IMR-90 (cell line): Measurements from ENCODE around the gene CACNB3. TPM values are rescaled to one million over a fixed set of nuclear protein-coding genes. Genes with fewer than 3 reads are reported as not detected.

Experiments used
- ATAC-seq: fragments of 200-7000 bp; cut with Tn5 transposase; 2 replicates; pipeline ENCODE4 v1.9.1; 2020; ENCODE audit warnings: low read depth, mild to moderate bottlenecking, moderate library complexity
- BruUV-seq: library from RNA; stranded (reverse); fragments of 400-500 nt; replicated peaks from 2 replicates; lab custom pipeline; 2021; lab: Mats Ljungman, UMichigan
- CTCF ChIA-PET: fragments of 300-600 bp; formaldehyde crosslinking; extraction: SDS; loops from one replicate; lab custom pipeline; 2021; ENCODE audit warnings: antibody characterized with exemption; lab: Yijun Ruan, JAX
- POLR2A ChIA-PET: fragments of 300-600 bp; sonication (Branson Sonifier 250); formaldehyde crosslinking; loops from one replicate; lab custom pipeline; 2022; ENCODE audit warnings: antibody characterized with exemption; ENCODE audit not compliant: unreplicated experiment; lab: Charles Lee
- DNase-seq: peaks from one replicate; pipeline ENCODE4 v3.0.0; 2013
- H2AFZ ChIP-seq: replicated peaks from 2 replicates; pipeline ENCODE3; 2013; ENCODE audit warnings: low read length, mild to moderate bottlenecking; ENCODE audit not compliant: poor library complexity
- H2AK5ac ChIP-seq: 2 replicates; pipeline ENCODE4 v1.6.1; 2013; ENCODE audit warnings: low read depth, low read length, inconsistent platforms
- H2AK9ac ChIP-seq: replicated peaks from 2 replicates; pipeline ENCODE3; 2013; ENCODE audit warnings: mild to moderate bottlenecking, low read depth, low read length, moderate library complexity; ENCODE audit not compliant: poor library complexity
- H2BK120ac ChIP-seq: 2 replicates; pipeline ENCODE4 v1.6.1; 2013; ENCODE audit warnings: low read depth, low read length, inconsistent platforms
- H2BK15ac ChIP-seq: 3 replicates; pipeline ENCODE4 v1.6.1; 2013; ENCODE audit warnings: low read depth, low read length, inconsistent platforms
- H2BK20ac ChIP-seq: 2 replicates; pipeline ENCODE4 v1.6.1; 2013; ENCODE audit warnings: low read depth, mild to moderate bottlenecking, inconsistent platforms, low read length, moderate library complexity
- H2BK5ac ChIP-seq: 2 replicates; pipeline ENCODE4 v1.6.1; 2013; ENCODE audit warnings: mild to moderate bottlenecking, low read depth, low read length, inconsistent platforms; ENCODE audit not compliant: poor library complexity, severe bottlenecking
- H3K14ac ChIP-seq: replicated peaks from 2 replicates; pipeline ENCODE4 v1.6.1; 2013; ENCODE audit warnings: low read depth, low read length, inconsistent platforms
- H3K18ac ChIP-seq: 2 replicates; pipeline ENCODE4 v1.6.1; 2013; ENCODE audit warnings: low read depth, low read length, control low read depth
- H3K23ac ChIP-seq: 2 replicates; pipeline ENCODE4 v1.6.1; 2013; ENCODE audit warnings: low read depth, low read length, inconsistent platforms
- H3K27ac ChIP-seq: 2 replicates; pipeline ENCODE4 v1.5.1; 2013; ENCODE audit warnings: mild to moderate bottlenecking, control low read depth, low read length; ENCODE audit not compliant: insufficient read depth
- H3K27me3 ChIP-seq: 2 replicates; pipeline ENCODE4 v1.6.1; 2013; ENCODE audit warnings: low read length; ENCODE audit not compliant: control insufficient read depth, insufficient read depth
- H3K36me3 ChIP-seq: 2 replicates; pipeline ENCODE4 v1.6.1; 2013; ENCODE audit warnings: low read length, mixed read lengths; ENCODE audit not compliant: control insufficient read depth, insufficient read depth
- H3K4ac ChIP-seq: 2 replicates; pipeline ENCODE4 v1.6.1; 2013; ENCODE audit warnings: low read depth, low read length, inconsistent platforms
- H3K4me1 ChIP-seq: 2 replicates; pipeline ENCODE4 v1.6.1; 2013; ENCODE audit warnings: low read length, mixed read lengths; ENCODE audit not compliant: control insufficient read depth, insufficient read depth
- H3K4me2 ChIP-seq: 2 replicates; pipeline ENCODE4 v1.6.1; 2013; ENCODE audit warnings: low read depth, mild to moderate bottlenecking, control low read depth, low read length, moderate library complexity
- H3K4me3 ChIP-seq: 2 replicates; pipeline ENCODE4 v1.5.1; 2013; ENCODE audit warnings: low read depth, mild to moderate bottlenecking, control low read depth, low read length, moderate library complexity; ENCODE audit not compliant: insufficient read depth
- H3K56ac ChIP-seq: 2 replicates; pipeline ENCODE4 v1.6.1; 2013; ENCODE audit warnings: low read length, inconsistent platforms; ENCODE audit not compliant: insufficient read depth; ENCODE audit errors: extremely low read depth
- H3K79me1 ChIP-seq, 2 experiments: 2 replicates each; pipeline ENCODE4 v1.6.1; 2013; ENCODE audit warnings: low read length in 2 of 2, inconsistent platforms in 1 of 2, low read depth in 1 of 2
- H3K9ac ChIP-seq: 2 replicates; pipeline ENCODE4 v1.6.1; 2013; ENCODE audit warnings: low read depth, low read length, control low read depth
- H3K9me1 ChIP-seq: 2 replicates; pipeline ENCODE4 v1.6.1; 2013; ENCODE audit warnings: low read length, inconsistent platforms; ENCODE audit not compliant: insufficient read depth
- H3K9me3 ChIP-seq: 2 replicates; pipeline ENCODE4 v1.6.1; 2013; ENCODE audit warnings: low read length; ENCODE audit not compliant: control insufficient read depth, insufficient read depth
- H4K20me1 ChIP-seq: 2 replicates; pipeline ENCODE4 v1.6.1; 2013; ENCODE audit warnings: low read length, inconsistent platforms; ENCODE audit not compliant: insufficient read depth
- H4K5ac ChIP-seq: 2 replicates; pipeline ENCODE4 v1.6.1; 2013; ENCODE audit warnings: mild to moderate bottlenecking, low read depth, low read length, control low read depth
- H4K8ac ChIP-seq, 2 experiments: 2 replicates each; pipeline ENCODE4 v1.6.1; 2013; ENCODE audit warnings: low read depth in 2 of 2, low read length in 2 of 2, control low read depth in 1 of 2, inconsistent platforms in 1 of 2
- H4K91ac ChIP-seq: 2 replicates; pipeline ENCODE4 v1.6.1; 2013; ENCODE audit warnings: low read depth, low read length, inconsistent platforms; ENCODE audit not compliant: insufficient read depth
- CHD1 ChIP-seq: IDR thresholded peaks from 2 replicates; pipeline ENCODE4 v1.6.1; 2012; ENCODE audit warnings: low read depth, low read length, improper control_type of control experiment
- FOS ChIP-seq: fragments of 150-350 bp; IDR thresholded peaks from 2 replicates; pipeline ENCODE4 v1.6.1; 2016; ENCODE audit warnings: low read depth, low read length
- MAFK ChIP-seq: IDR thresholded peaks from 2 replicates; pipeline ENCODE4 v1.6.1; 2012; ENCODE audit warnings: low read depth, low read length, improper control_type of control experiment
- MAZ ChIP-seq: IDR thresholded peaks from 2 replicates; pipeline ENCODE4 v1.6.1; 2012; ENCODE audit warnings: low read depth, mild to moderate bottlenecking, low read length, improper control_type of control experiment, moderate library complexity, borderline replicate concordance
- NFE2L2 ChIP-seq: fragments of 150-350 bp; IDR thresholded peaks from 2 replicates; pipeline ENCODE4 v1.6.1; 2016; ENCODE audit warnings: low read depth, mild to moderate bottlenecking, low read length
- RAD21 ChIP-seq: IDR thresholded peaks from 2 replicates; pipeline ENCODE4 v1.6.1; 2012; ENCODE audit warnings: low read length, improper control_type of control experiment
- RCOR1 ChIP-seq: IDR thresholded peaks from 2 replicates; pipeline ENCODE4 v1.6.1; 2012; ENCODE audit warnings: mild to moderate bottlenecking, low read length, improper control_type of control experiment; ENCODE audit not compliant: insufficient replicate concordance
- RFX5 ChIP-seq: IDR thresholded peaks from 2 replicates; pipeline ENCODE4 v1.8.0; 2012; ENCODE audit warnings: low read depth, mild to moderate bottlenecking, low read length, moderate library complexity
- WGBS, 2 experiments: methylation state at CpG; one replicate each; pipeline versions ENCODE4 v1.1.5 to v1.1.7; 2013; ENCODE audit warnings: missing lambda C conversion rate in 2 of 2; ENCODE audit not compliant: insufficient read length in 1 of 2; ENCODE audit errors: extremely low coverage in 2 of 2; 5-methylcytosine and 5-hydroxymethylcytosine counted together
- dilution Hi-C: fragments of 300-500 bp; cut with HindIII; formaldehyde crosslinking; loops from one replicate; pipeline ENCODE4 v1.14.3; 2018; ENCODE audit warnings: low sequenced_read_pairs; ENCODE audit not compliant: unreplicated experiment
- in situ Hi-C: fragments of 300-500 bp; cut with MboI; formaldehyde crosslinking; loops from 3 replicates; pipeline ENCODE4 v1.14.3; 2019; ENCODE audit warnings: low sequenced_read_pairs, inconsistent platforms, mixed read lengths
- intact Hi-C: fragments of 100-400 bp; cut with micrococcal nuclease; formaldehyde crosslinking; loops from 2 replicates; pipeline ENCODE4 v1.10.0; 2022
- polyA plus RNA-seq, 3 experiments: library from polyadenylated mRNA; depleted of rRNA; stranded (reverse); fragments of >200 nt; gene quantifications; 2 replicates each; pipeline ENCODE4 v1.2.3, GENCODE V29; 2012; ENCODE audit warnings: low replicate concordance in 1 of 3
- total RNA-seq: library from RNA; depleted of rRNA; stranded (reverse); fragments of >200 nt; gene quantifications from 2 replicates; pipeline ENCODE4 v1.2.3, GENCODE V29; 2012
- TF ChIP-seq, protein P1 (sequence below): fragments of 150-350 bp; IDR thresholded peaks from 2 replicates; pipeline ENCODE4 v1.6.1; 2017; ENCODE audit warnings: mild to moderate bottlenecking, antibody characterized with exemption, low read length, low read depth

The CACNB3 gene
- total and polyA plus RNA-seq, 2 of the 4 experiments (the other 2 are of a cell fraction) = 18.1 to 45.1 TPM

GRCh38 chr12:48777501-48778400, 40.5 kb upstream of the CACNB3 start:
- POLR2A ChIA-PET = no interaction called here
- dilution Hi-C loops = no loop called here
- no peak overlapping the region for H2AFZ ChIP-seq
- BruUV-seq = no TSS peak
- no peak overlapping the region for H4K8ac ChIP-seq
- no peak overlapping the region for H3K14ac ChIP-seq
- H3K56ac ChIP-seq = no peak overlapping the region
- no peak overlapping the region for H2BK120ac ChIP-seq
- no peaks in the 10 kb centered on the region for H3K27me3 ChIP-seq
- no peak overlapping the region for H2BK20ac ChIP-seq
- no peak overlapping the region for H3K4me2 ChIP-seq
- no peaks in the 10 kb centered on the region for H3K9me3 ChIP-seq
- H3K4ac ChIP-seq = no peak overlapping the region
- H2BK5ac ChIP-seq = no peak overlapping the region
- no peak overlapping the region for H2BK15ac ChIP-seq
- DNase-seq (no peak), ATAC-seq (no peak)
- peaks cover 31 to 45% of the 10 kb centered on the region in 2 experiments for H3K79me1 ChIP-seq
- TF ChIP-seq NFE2L2 (no peak), RCOR1 (no peak), MAFK (no peak), RAD21 (no peak), RFX5 (no peak), FOS (no peak), CHD1 (no peak), MAZ (no peak)
- TF ChIP-seq, protein P1, sequence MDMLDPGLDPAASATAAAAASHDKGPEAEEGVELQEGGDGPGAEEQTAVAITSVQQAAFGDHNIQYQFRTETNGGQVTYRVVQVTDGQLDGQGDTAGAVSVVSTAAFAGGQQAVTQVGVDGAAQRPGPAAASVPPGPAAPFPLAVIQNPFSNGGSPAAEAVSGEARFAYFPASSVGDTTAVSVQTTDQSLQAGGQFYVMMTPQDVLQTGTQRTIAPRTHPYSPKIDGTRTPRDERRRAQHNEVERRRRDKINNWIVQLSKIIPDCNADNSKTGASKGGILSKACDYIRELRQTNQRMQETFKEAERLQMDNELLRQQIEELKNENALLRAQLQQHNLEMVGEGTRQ = no peak
- CTCF ChIA-PET = no interaction called here
- H4K5ac ChIP-seq = no peak overlapping the region
- no peak overlapping the region for H2AK5ac ChIP-seq
- H3K4me3 ChIP-seq = no peak overlapping the region
- H3K4me1 ChIP-seq = peaks cover 13% of the 10 kb centered on the region
- H3K23ac ChIP-seq = no peak overlapping the region
- H3K18ac ChIP-seq = no peak overlapping the region
- no peak overlapping the region for H4K91ac ChIP-seq
- H3K9me1 ChIP-seq = peaks cover 13% of the 10 kb centered on the region; the same call in 1 of the 2 replicates
- H3K36me3 ChIP-seq = peaks cover 59% of the 10 kb centered on the region
- WGBS, 2 experiments = 90% methylated on average over 2 of the region's 16 CpGs; no CpG with 5 or more reads in 1 of the 2 experiments
- no peak overlapping the region for H3K9ac ChIP-seq
- intact Hi-C loops = no loop called here
- peaks cover 10% of the 10 kb centered on the region for H4K20me1 ChIP-seq
- in situ Hi-C loops = loop anchor here (25.0 kb wide), 1 partner anchor 240 kb away; the partner anchor contains the start of gene OR8S1
- H2AK9ac ChIP-seq = no peak overlapping the region
- H3K27ac ChIP-seq = no peak overlapping the region
